ENCODE results near the gene SNRPE.
"Not testable (repeated sequence)": the region's sequence is repeated elsewhere in the genome, so short reads cannot be mapped to it uniquely, and the experiment has no call there.

The SNRPE gene

DNA sequence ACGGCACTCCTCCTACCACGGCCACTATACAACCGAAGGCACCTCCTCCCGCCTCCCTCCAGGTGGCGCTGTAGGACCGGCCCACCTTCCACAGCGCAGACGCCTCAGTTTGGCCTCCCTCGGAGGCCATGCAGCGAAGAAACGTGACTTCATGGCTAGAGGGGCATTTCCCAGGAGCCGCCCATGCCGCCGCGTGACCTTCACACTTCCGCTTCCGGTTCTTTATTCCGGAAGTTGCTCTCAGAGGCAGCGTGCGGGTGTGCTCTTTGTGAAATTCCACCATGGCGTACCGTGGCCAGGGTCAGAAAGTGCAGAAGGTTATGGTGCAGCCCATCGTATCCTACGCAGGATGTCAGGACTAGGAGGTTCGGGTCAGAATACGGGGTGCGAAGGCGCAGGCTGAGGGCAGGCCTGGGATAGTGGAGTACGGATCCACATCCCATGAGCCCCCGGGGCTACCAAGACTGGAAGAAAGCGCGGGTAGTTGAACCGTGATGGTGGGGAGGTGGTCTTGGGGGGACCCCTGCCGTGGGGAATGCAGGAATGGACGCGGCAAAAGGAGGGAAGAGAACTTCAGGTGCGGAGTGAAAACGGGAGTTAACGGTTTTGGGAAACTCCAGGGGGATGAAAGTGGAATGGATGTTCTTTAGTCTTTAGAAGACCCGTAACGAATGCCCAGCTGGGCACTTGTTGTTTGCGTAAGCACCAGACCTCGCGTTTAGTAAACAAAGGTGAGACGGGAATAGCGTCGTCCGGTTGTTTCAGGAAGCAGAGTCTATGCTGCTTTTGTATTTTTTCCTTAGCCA is at the start of gene SNRPE:
TSS of gene SNRPE (plus strand) at position 221 of the 806 bp plus-strand sequence. CDS start at position 282, 61 bp downstream.
- DNase-seq (ENCODE audit: low read depth): peak; percentile 99

DNA sequence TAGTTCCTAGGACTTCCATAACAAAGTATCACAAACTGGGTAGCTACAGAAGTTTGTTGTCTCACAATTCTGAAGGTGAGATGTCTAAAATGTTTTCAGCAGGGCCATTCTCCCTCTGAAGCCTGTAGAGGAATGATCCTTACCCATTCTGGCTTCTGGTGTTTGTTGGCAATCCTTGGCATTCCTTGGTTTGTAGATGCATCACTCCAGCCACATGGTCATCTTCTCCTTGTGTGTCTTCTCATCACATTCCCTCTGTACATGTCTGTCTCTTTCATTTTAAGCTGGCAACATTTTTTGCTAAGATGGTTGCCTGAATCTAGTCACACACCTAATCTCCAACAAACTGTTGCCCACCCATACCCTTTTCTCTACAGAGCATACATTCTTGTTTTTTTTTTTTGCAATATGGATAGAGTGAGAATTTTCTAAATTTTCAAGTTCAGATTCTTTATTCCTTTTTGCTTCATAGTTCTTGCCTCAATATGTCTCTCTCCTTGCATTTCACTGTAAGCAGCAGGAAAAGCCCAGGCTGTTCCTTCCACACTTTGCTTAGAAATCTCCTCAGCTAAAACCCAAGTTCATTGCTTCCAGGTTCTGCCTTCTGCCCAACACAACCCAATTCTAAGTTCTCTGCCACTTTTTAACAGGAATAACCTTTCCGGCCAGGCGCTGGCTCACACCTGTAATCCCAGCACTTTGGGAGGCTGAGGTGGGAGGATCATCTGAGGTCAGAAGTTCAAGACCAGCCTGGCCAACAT is 47.6 kb upstream of the SNRPE start:
- no peak for DNase-seq (ENCODE audit: low read depth)

DNA sequence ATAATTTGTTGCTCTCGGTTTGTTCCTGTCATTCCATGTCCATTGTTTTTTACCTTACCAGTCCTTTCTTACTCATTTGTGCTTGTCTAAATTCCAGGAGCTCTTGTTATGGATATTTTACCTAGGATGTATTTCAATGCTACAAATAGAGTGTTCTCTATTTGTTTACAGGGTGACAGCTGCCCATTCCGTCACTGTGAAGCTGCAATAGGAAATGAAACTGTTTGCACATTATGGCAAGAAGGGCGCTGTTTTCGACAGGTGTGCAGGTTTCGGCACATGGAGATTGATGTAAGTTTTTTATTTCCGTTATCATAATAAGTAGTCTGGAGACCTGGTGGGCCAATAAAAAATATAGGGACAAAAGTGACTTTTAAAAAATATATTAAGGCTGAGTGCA is 43.0 kb upstream of the SNRPE start:
- DNase-seq (ENCODE audit: low read depth): no peak

DNA sequence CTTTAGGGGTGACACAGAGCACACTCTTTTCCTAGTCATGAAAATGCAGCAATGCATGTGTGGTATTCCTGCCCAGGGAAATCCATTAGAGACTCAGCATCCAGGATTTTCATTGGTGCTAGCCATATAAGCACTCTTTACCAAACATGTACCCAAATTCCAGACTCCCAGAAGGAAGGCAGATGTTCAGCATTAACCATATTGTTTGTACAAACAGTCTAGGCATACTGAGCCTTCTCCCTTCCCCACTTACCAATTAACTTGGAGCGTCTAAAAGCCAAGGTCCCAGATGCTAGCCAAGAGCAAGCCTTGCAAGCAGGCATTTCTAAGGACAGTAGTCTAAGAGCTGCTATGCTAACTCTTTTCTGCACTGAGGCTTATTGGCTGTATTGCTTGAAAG is 38.1 kb upstream of the SNRPE start:
- DNase-seq (ENCODE audit: low read depth): no peak

DNA sequence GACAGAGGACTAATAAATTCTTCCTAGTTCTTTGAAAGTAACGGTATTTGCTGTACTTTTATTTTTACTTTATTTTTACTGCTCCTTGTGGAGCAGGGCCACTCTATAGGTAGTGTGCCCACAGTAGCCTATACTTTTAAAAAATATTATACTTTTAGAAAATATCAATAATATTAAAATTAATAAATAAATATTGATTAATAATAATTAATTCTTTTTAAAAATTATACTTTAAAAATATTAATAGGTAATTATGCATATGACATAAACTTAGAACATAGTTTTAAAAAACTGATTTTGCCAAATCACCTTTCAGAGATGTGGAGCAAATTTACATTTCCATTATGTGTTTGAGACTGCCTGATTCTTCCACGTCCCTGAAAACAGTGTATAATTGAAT is 35.2 kb upstream of the SNRPE start:
- DNase-seq (ENCODE audit: low read depth): no peak

DNA sequence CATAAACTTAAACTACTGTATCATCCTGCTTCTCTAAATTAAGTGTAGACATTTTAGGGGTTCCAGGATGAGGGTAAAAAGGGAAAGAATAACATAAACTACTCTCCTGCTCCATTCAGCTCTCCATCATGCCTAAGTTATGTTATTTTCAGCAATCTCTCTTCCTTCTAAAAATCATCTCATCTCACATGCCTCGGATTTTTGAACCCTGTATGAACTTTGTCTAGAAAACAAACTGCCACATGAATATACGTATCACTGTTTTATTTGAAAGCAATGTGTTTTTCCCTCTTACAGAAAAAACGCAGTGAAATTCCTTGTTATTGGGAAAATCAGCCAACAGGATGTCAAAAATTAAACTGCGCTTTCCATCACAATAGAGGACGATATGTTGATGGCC is 33.4 kb upstream of the SNRPE start:
- DNase-seq (ENCODE audit: low read depth): no peak

DNA sequence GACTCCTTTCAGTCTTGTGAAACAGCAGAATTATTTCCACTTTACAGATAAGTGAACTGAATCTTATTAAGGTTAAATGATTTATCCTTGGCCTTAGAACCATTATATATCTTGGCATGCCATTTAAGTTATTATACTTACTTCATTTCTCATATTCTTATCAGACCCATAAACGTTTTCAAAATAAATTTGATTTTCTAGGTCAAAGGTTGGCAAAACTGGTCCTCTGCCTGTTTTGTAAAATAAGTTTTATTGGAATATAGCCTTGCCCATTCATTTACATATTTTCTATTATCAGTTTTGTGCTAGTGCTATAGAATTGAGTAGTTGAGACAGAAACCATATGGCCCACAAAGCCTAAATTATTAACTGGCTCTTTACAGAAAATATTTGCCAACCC is 32.9 kb upstream of the SNRPE start:
- no peak for DNase-seq (ENCODE audit: low read depth)

DNA sequence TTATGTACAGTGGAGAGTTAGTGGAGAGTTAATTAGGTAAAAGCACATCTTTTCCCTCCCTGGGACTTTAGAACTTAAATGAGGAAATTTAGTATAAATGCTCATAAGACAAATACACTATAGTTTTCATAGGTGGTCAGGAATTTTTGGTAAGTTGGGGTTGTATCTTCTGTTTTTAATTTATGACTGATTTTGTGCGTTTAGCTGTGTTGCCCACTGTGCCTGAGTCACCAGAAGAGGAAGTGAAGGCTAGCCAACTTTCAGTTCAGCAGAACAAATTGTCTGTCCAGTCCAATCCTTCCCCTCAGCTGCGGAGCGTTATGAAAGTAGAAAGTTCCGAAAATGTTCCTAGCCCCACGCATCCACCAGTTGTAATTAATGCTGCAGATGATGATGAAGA is 32.2 kb upstream of the SNRPE start:
- DNase-seq (ENCODE audit: low read depth): not testable (repeated sequence)

DNA sequence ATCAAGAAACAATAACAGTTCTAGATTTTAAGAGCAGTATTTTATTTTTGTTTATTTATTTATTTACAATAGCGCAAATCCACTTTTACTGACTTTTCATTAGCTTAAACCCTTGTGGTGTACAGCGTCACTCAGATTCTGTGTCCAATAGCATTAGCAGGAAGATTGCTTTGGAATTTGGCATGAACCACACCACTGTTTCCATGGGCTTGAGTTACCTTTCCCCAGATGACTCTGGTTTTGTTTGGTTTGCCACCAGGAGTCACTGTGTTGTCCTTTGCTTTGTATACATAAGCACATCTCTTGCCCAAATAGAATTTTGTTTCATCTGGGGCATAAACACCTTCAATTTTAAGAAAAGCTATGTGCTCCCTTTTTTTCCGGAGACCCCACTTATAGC is 25.9 kb upstream of the SNRPE start:
- DNase-seq (ENCODE audit: low read depth): no peak

DNA sequence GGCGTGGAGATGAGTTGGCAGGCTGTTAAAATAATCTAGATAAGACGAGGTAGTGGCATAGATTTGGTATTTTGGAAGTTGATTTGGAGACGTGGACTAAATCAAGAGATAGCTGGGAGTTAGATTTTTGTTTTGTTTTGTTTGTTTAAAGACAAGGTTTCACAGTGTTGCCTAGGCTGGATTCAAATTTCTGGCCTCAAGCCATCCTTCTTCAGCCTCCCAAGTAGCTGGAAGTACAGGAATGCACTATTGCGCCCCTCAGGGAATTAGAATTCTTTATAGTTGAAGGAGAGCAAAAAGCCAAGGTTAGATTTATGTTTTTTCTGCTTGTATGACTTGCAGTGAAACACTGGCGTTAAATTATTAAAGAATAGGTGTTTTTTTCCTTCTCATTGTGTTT is 22.3 kb upstream of the SNRPE start:
- DNase-seq (ENCODE audit: low read depth): no peak

DNA sequence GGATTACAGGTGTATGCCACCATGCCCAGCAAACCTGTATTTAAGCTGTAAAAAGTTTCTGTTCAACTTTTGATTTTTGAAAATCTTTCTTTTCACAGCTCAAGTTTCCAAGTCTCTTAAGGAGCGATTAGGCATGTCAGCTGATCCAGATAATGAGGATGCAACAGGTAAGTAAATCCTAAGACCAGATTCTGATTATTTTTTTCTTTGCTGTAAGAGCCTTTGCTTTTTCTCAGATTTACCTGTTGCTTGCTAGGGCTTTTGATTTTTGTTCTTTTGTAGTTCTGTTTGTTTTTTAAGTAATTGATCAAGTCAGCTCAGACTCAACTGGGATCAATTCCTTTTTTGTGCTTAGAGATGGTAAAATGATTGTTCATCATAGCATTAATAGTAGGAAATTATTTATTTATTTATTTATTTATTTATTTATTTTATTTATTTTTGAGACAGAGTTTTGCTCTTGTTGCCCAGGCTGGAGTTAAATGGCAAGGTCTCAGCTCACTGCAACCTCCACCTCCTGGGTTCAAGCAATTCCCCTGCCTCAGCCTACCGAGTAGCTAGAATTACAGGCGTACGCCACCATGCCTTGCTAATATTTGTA is 21.1 kb upstream of the SNRPE start:
- no peak for DNase-seq (ENCODE audit: low read depth)

DNA sequence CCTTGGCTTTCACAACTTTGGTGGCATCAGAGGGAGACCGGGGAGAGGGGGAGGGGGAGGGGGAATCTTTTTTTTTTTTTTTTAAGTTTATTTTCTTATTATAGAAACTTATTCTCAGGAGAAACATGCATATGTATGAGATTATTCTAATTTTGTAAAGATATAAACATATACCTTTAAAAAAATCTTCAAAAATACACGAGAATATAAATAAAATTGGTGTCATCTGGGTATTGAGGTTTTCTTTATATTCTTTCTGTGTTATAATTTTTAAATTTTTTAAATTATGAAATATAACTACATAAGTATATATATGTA is 18.9 kb upstream of the SNRPE start:
- DNase-seq (ENCODE audit: low read depth): no peak

DNA sequence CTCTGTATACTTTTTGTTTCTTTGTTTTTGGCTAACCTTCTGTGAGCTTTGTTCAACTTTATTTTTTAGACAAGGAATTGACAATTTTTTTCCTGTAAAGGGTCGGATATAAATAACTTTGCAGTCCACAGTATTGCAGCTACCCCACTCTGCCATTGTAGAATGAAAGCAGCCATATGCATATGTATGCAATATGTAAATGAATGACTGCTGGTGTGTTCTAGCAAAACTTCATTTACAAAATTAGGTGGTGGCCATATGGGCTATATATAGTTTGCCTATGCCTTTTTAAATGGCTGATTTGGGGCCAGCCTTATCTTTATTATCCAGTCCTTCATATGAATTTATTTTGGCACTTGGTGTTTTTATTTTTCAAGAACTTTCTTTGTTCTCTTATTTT is 18.0 kb upstream of the SNRPE start:
- no peak for DNase-seq (ENCODE audit: low read depth)

DNA sequence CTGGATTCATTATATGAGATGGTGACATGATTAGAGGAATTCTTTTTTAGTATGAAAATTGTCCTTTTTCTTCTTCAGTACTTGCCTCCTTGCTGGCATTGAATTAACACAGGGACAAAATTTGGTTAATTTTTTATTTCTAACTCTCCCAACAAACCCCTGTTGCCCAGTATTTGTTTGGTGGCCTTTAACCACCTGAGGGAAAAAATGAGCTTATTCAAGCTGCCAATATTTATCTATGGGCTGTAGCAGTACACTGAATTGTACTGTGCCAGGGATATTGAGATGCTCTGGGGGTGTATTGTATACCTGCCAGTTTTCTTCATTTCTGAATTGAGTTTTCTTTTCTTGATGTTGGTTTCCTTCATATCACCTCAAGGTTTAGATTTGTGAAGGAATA is 8.3 kb upstream of the SNRPE start:
- not testable (repeated sequence) for DNase-seq (ENCODE audit: low read depth)

DNA sequence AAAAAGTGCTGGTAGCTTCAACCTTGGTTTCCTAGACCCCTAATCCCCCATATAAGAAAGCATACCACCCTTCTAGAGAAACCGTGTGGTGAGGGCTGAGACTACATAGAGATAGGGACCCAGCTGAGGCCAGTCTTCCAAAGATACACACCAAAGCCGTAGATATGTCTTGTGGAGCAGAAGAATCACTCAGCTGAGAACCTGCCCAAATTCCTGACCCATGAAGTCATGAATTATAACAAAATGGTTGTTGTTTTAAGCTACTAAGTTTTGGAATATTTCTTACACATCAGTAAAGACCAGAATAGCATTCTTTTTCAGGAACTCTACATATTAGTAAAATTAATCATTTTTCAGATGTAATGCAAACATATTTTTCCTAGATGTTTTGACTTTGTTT is 3.3 kb upstream of the SNRPE start:
- DNase-seq (ENCODE audit: low read depth): no peak

DNA sequence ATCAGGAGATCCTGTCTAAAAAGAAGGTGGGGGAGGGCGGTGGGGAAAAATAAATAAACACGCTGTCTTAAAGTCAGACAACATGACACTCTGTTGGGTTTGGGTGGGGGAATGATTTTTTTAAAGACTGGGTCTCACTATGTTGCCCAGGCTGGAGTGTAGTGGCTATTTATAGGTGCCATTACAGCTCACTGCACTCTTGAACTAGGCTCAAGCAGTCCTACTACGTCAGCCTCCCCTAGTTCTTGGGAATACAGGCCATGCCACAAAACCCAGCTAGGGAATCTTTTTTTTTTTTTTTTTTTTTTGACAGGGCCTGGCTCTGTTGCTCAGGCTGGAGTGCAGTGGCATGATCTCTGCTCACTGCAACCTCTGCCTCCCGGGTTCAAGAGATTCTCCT is 2.4 kb upstream of the SNRPE start:
- DNase-seq (ENCODE audit: low read depth): no peak

DNA sequence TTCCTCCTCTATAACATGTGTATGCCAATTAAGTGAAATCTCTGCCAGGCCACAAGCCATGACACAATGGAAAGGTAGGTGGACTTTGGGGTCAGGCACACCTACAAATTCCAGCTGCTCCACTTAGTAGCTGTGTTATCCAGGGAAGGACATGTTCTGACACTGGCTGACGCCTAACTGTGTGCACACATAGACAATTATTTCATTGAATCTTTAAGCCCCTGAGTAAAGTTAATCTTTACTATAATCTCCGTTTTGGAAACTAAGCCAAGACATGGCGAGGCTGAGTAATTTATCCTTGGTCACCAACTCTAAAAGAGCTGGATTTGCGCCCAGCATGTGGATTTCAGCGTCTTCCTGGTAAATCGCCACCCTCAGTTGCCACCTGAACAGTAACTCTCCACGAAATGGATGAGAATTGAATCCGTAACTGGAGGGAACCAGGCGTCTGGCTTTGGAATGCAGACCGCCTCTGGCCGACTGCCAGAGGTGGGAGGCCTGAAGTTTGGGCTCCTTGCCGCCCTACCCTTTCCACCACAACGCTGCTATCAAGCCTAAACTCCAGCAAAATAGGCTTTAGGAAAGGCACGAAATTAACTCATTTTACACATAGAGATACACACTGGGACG is 888 bp upstream of the SNRPE start:
- no peak for DNase-seq (ENCODE audit: low read depth)

DNA sequence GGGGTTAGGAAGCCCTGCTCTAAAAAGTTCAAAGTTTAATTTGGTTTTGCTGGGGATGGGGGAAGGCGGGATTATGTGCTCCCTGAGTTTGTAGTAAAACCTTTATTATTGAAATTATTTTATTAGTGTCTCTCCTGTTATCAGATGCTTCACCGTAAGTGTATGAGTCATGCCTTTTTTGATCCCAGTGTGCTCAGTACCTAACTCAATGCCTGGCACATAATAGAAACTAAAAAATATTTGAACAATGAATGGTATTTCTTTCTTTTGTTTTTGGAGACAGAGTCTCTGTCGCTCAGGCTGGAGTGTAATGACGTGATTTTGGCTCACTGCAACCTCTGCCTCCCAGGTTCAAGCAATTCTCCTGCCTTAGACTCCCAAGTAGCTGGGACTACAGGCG is 6.4 kb downstream of the SNRPE start:
- no peak for DNase-seq (ENCODE audit: low read depth)

DNA sequence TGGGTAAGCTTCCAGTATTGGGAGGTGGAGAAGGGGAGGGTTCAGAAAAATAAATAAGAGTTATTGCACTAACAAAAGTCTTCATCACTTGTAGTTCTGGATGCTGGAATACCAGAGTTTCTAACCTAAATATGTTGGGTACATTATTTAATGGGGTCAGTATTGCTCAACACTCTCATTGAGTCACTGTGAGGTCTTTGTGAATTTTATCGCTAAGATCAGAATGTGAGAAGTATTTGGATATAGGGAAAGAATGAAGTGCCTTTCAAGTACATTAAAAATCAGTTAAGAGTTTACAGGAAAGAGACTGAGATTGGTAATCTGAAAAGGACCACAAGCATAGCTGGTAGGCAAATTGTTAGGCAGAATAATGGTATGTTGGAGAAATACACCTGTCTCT is 8.8 kb downstream of the SNRPE start:
- no peak for DNase-seq (ENCODE audit: low read depth)

DNA sequence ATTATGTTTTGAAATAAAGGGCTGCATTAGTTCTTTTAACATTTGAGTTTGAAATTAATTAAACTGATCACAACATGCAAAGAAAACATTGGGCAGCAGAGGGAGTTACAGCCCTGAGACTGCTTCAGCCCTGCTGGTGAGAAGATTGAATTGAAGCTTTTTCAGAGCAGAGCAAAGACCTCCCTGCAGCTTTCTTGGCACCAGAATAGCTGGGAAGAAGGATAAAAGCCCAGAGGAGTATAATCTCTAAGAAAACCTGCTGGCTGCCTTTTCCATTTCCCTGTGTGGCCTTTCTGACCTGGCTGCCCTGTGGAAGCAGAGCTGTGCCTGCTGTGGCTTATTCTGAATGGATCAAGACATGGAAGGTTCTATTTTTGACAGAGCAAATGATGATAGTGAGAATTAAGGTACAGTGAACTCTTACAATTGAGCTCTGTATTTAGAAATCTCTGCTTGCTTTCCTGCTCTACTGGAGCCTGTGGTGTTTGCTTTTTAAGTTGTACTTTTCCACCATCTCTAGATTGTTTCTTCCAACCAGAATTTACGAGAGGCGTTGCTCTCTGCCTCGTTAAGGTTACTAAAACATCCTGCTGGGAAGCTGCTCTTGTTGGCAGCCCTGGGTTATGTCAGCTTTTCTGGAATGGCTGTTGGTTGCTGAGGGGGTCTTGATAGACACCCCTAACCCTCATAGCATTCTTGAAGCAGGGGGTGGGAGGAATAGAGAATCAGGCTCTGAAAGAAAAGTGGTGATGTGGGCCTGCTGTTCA is 9.9 kb downstream of the SNRPE start:
- peak; percentile 22 for DNase-seq (ENCODE audit: low read depth)

DNA sequence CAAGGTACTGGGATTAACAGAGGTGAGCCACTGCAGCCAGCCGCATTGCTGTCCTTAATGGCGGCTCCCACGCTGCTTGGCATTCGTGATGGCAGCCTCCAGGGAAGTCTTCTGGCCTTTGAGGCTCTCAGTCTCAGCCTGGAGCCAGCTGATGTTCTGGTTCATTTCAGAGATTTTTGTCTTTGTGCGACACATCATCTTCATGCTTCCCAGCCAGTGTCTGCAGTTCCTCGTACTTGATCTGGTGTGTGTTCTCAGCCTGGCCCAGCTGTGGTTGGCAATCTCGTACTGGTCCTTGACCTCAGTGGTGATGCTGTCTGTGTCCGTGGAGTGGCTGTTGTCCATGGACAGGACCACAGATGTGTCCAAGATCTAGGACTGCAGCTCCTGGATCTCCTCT is 11.7 kb downstream of the SNRPE start:
- no peak for DNase-seq (ENCODE audit: low read depth)

DNA sequence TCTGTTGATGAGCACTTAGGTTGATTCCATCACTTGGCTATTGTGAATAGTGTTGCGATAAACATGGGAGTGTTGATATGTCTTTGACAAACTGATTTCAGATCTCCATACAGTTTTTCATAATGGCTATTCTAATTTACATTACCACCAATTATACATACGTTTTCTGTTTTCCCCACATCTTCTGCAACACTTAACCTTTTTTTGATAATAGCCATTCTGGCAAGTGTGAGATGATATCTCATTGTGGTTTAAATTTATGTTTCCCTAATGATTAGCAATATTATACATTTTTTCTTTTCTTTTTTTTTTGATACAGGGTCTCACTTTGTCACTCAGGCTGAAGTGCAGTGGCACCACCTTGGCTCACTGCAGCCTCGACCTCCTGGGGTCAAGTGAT is 17.0 kb downstream of the SNRPE start:
- no peak for DNase-seq (ENCODE audit: low read depth)

Data from CMK (cell line).